Muscle layer of colon (tissue), 2 donors: ENCODE data around the gene ARPC4.
"Not testable (repeated sequence)": the region's sequence is repeated elsewhere in the genome, so short reads cannot be mapped to it uniquely, and the experiment has no call there.

Source experiments
- H3K27ac ChIP-seq: one replicate; pipeline ENCODE4 v1.7.0; 2013; ENCODE audit warnings: low read depth, mild to moderate bottlenecking, low read length, moderate library complexity
- H3K27me3 ChIP-seq, 2 donors: one replicate each; pipeline ENCODE4 v1.7.0; 2013; ENCODE audit warnings: low read length in 2 of 2, mild to moderate bottlenecking in 2 of 2; ENCODE audit not compliant: insufficient read depth in 2 of 2, control insufficient read depth in 1 of 2
- H3K36me3 ChIP-seq: one replicate; pipeline ENCODE4 v1.7.0; 2013; ENCODE audit warnings: mild to moderate bottlenecking, low read length; ENCODE audit not compliant: insufficient read depth
- H3K4me1 ChIP-seq: one replicate; pipeline ENCODE4 v1.7.0; 2013; ENCODE audit warnings: mild to moderate bottlenecking, low read length; ENCODE audit not compliant: insufficient read depth
- H3K4me3 ChIP-seq, 2 donors: one replicate each; pipeline ENCODE4 v1.7.0; 2013; ENCODE audit warnings: low read length in 2 of 2, low read depth in 1 of 2, mild to moderate bottlenecking in 1 of 2, moderate library complexity in 1 of 2
- H3K9ac ChIP-seq: one replicate; pipeline ENCODE4 v1.7.0; 2013; ENCODE audit warnings: low read length
- H3K9me3 ChIP-seq: one replicate; pipeline ENCODE4 v1.7.0; 2013; ENCODE audit warnings: mild to moderate bottlenecking, low read length
- donor health status: abdominal sarcoma.
- donor health status: Adenocarcinoma of cecum.

Gene ARPC4

DNA sequence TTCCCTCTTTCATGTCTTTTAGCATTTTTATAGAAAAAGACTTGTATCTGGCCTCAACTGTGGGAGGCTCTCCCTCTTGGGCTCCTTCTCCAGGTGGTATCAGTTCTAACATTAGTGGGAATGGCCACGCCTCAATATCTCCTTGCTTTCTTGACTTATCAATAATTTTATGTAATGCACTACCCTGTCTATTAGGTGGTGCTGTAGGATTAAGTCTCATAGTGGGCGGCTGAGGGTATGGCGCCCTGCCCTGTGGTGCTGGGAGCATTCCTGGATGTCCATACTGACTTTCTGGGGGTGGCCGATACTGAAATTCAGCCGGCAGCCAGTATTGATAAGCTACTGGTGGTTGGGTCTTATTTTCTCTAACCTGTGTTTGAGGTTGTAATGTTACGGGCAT, 59.6 kb downstream of the ARPC4 start:
- no peaks in the 10 kb centered on the region for H3K9me3 ChIP-seq
- H3K4me3 ChIP-seq = no peak overlapping the region
- H3K27ac ChIP-seq = no peak overlapping the region
- H3K9ac ChIP-seq = no peak overlapping the region
- no peaks in the 10 kb centered on the region for H3K4me1 ChIP-seq
- no peaks in the 10 kb centered on the region for H3K36me3 ChIP-seq
- no peaks in the 10 kb centered on the region for H3K27me3 ChIP-seq

DNA sequence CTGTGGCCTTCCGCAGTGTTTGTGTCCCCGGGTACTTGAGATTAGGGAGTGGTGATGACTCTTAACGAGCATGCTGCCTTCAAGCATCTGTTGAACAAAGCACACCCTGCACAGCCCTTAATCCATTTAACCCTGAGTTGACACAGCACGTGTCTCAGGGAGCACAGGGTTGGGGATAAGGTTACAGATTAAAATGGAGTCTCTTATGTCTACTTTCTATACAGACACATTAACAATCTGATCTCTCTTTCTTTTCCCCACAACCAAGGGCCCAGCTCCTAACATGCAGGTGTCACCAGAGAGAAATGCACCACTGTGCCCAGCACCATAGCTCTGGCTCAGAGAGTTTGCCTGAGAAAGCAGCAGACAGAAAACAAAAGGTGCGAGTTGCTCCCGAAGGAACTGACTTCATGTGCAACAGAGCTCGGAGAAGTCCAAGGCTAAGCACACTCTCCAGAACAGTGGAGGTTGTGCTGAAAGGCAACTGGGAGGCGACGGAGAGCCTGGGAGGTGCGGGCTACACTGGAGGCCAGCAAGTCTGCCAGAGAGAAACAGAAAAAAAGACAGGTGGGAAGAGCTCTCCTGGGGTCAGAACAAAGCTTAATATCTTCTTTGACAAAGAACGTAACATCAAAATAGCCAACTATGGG, 61.5 kb downstream of the ARPC4 start:
- not testable (repeated sequence) for H3K4me1 ChIP-seq, H3K27ac ChIP-seq, H3K36me3 ChIP-seq, H3K9me3 ChIP-seq, H3K4me3 ChIP-seq, H3K9ac ChIP-seq, H3K27me3 ChIP-seq

DNA sequence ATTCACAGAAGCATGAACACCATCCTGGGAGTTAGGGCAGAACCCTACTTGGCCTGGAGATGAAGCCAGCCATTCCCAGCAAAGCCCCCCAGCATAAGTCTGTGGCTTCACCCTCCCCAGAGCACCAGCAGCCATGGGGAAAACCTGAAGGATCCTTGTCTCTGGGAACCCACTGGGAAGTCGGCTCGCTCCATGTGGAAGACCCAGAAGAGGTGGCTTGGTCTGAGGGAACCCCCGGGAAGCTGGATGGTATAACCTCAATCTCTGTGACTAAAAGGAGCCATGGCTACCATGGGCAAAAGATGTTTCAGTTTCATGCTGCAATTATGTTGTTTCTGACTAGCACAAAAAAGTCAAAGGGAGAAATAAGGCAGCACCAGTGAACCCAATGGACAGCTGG, 62.7 kb downstream of the ARPC4 start:
- H3K4me3 ChIP-seq = no peak overlapping the region
- H3K27ac ChIP-seq = no peak overlapping the region
- H3K9me3 ChIP-seq = no peaks in the 10 kb centered on the region
- no peak overlapping the region for H3K9ac ChIP-seq
- no peaks in the 10 kb centered on the region for H3K27me3 ChIP-seq
- H3K4me1 ChIP-seq = no peaks in the 10 kb centered on the region
- H3K36me3 ChIP-seq = no peaks in the 10 kb centered on the region
